H1 (cell line): ENCODE measurements around the gene ZFPL1. TPM values are rescaled to one million over a fixed set of nuclear protein-coding genes. Genes with fewer than 3 reads are reported as not detected.
A peak's percentile ranks its signal among the peaks of the same experiment; 100 is the strongest.

Experiments used
- CTCF ChIA-PET: fragments of 300-600 bp; sonication (Branson Sonifier 250); formaldehyde crosslinking; loops from one replicate; lab custom pipeline; 2021; ENCODE audit not compliant: partially characterized antibody; lab: Charles Lee
- POLR2A ChIA-PET: fragments of 300-600 bp; sonication (Branson Sonifier 250); formaldehyde crosslinking; loops from one replicate; lab custom pipeline; 2021; ENCODE audit warnings: inconsistent platforms; ENCODE audit not compliant: partially characterized antibody; lab: Charles Lee
- DNase-seq, 2 experiments: peaks; one replicate each; pipeline versions ENCODE4 v3.0.0 to v3.0.0-alpha.2; 2010 to 2022; ENCODE audit warnings: low spot score in 2 of 2, low read depth in 1 of 2, mixed read lengths in 1 of 2
- FAIRE-seq: peaks from 2 replicates; lab custom pipeline; 2011; peaks lifted over from hg19 to GRCh38; lab: Jason Lieb, UNC
- H2AFZ ChIP-seq: 2 replicates; pipeline ENCODE4 v1.8.1; 2012; ENCODE audit warnings: low read length, inconsistent platforms
- H2AK5ac ChIP-seq: 2 replicates; pipeline ENCODE4 v1.6.1; 2013; ENCODE audit warnings: low read depth, low read length
- H2BK120ac ChIP-seq: replicated peaks from 2 replicates; pipeline ENCODE3; 2013; ENCODE audit warnings: low read depth, low read length, inconsistent platforms
- H2BK12ac ChIP-seq: 2 replicates; pipeline ENCODE4 v1.6.1; 2013; ENCODE audit warnings: low read depth, low read length
- H2BK15ac ChIP-seq: 2 replicates; pipeline ENCODE4 v1.6.1; 2013; ENCODE audit warnings: low read length
- H2BK20ac ChIP-seq: 2 replicates; pipeline ENCODE4 v1.6.1; 2013; ENCODE audit warnings: low read length
- H2BK5ac ChIP-seq: 2 replicates; pipeline ENCODE4 v1.6.1; 2013; ENCODE audit warnings: low read depth, low read length
- H3K14ac ChIP-seq: 2 replicates; pipeline ENCODE4 v1.6.1; 2013; ENCODE audit warnings: inconsistent platforms; ENCODE audit not compliant: insufficient read length
- H3K18ac ChIP-seq: 2 replicates; pipeline ENCODE4 v1.6.1; 2013; ENCODE audit warnings: low read length; ENCODE audit errors: extremely low read depth
- H3K23ac ChIP-seq: 2 replicates; pipeline ENCODE4 v1.6.1; 2013; ENCODE audit warnings: inconsistent platforms; ENCODE audit not compliant: insufficient read length
- H3K23me2 ChIP-seq: 2 replicates; pipeline ENCODE4 v1.6.1; 2013; ENCODE audit warnings: low read depth, low read length
- H3K27ac ChIP-seq: 2 replicates; pipeline ENCODE4 v1.6.1; 2011; ENCODE audit warnings: low read depth, low read length, inconsistent platforms
- H3K27me3 ChIP-seq, 4 experiments: replicated peaks in 1 of 4; 1 replicate in 1 of 4; 2 replicates in 3 of 4; pipeline versions ENCODE4 v1.6.1 to v1.8.1; 2011 to 2013; ENCODE audit warnings: low read length in 3 of 4, mild to moderate bottlenecking in 3 of 4, inconsistent platforms in 2 of 4, mixed read lengths in 2 of 4, moderate library complexity in 1 of 4; ENCODE audit not compliant: control insufficient read depth in 3 of 4, insufficient read depth in 3 of 4; ENCODE audit errors: extremely low read depth in 1 of 4
- H3K36me3 ChIP-seq, 4 experiments: 2 replicates each; pipeline versions ENCODE4 v1.6.1 to v1.8.1; 2011 to 2013; ENCODE audit warnings: mild to moderate bottlenecking in 4 of 4, low read length in 3 of 4, moderate library complexity in 2 of 4, control low read depth in 1 of 4, inconsistent platforms in 1 of 4; ENCODE audit not compliant: insufficient read depth in 4 of 4, control insufficient read depth in 2 of 4
- H3K4ac ChIP-seq: replicated peaks from 2 replicates; pipeline ENCODE3; 2013; ENCODE audit warnings: low read length, low read depth, mixed read lengths, inconsistent platforms; ENCODE audit not compliant: insufficient read length
- H3K4me1 ChIP-seq, 4 experiments: replicated peaks in 1 of 4; 1 replicate in 1 of 4; 2 replicates in 3 of 4; pipeline versions ENCODE4 v1.6.1 to v1.8.1; 2011 to 2013; ENCODE audit warnings: low read length in 3 of 4, inconsistent platforms in 2 of 4, mixed read lengths in 1 of 4; ENCODE audit not compliant: insufficient read depth in 4 of 4, control insufficient read depth in 3 of 4
- H3K4me2 ChIP-seq, 2 experiments: 2 replicates each; pipeline versions ENCODE4 v1.6.1 to v1.8.1; 2011 to 2013; ENCODE audit warnings: low read depth in 2 of 2, low read length in 2 of 2, control low read depth in 1 of 2, inconsistent platforms in 1 of 2, mild to moderate bottlenecking in 1 of 2; ENCODE audit not compliant: insufficient read depth in 1 of 2
- H3K4me3 ChIP-seq, 4 experiments: fragments of 200-600, 300-600 bp in 1 of 4; sonication (generic), shearing (Covaris generic), sonication (Bioruptor Twin) in 1 of 4; 2 replicates each; pipeline versions ENCODE4 v1.5.1 to v1.8.1; 2011 to 2016; ENCODE audit warnings: low read length in 4 of 4, low read depth in 3 of 4, control low read depth in 2 of 4, inconsistent platforms in 2 of 4, mild to moderate bottlenecking in 2 of 4, mixed read lengths in 1 of 4, moderate library complexity in 1 of 4; ENCODE audit not compliant: insufficient read depth in 2 of 4; ENCODE audit errors: extremely low read depth in 1 of 4
- H3K56ac ChIP-seq: replicated peaks from 2 replicates; pipeline ENCODE3; 2013; ENCODE audit warnings: low read depth, mild to moderate bottlenecking, mixed read lengths, low read length, inconsistent platforms; ENCODE audit not compliant: insufficient read length
- H3K79me1 ChIP-seq: 2 replicates; pipeline ENCODE4 v1.6.1; 2013; ENCODE audit warnings: low read depth, low read length, control low read depth
- H3K79me2 ChIP-seq, 2 experiments: 2 replicates each; pipeline versions ENCODE4 v1.6.1 to v1.8.1; 2012 to 2013; ENCODE audit warnings: low read length in 2 of 2, mild to moderate bottlenecking in 2 of 2, inconsistent platforms in 1 of 2; ENCODE audit not compliant: insufficient read depth in 2 of 2, control insufficient read depth in 1 of 2
- H3K9ac ChIP-seq, 4 experiments: replicated peaks in 1 of 4; 1 replicate in 1 of 4; 2 replicates in 3 of 4; pipeline versions ENCODE4 v1.6.1 to v1.8.1; 2011 to 2013; ENCODE audit warnings: low read depth in 3 of 4, low read length in 3 of 4, control low read depth in 2 of 4, mild to moderate bottlenecking in 2 of 4, moderate library complexity in 2 of 4, inconsistent platforms in 1 of 4; ENCODE audit errors: extremely low read depth in 1 of 4
- H3K9me3 ChIP-seq, 2 experiments: 2 replicates each; pipeline versions ENCODE4 v1.6.1 to v1.8.1; 2012 to 2013; ENCODE audit warnings: mild to moderate bottlenecking in 2 of 2, moderate library complexity in 2 of 2, control low read depth in 1 of 2, inconsistent platforms in 1 of 2, low read depth in 1 of 2, low read length in 1 of 2, mixed read lengths in 1 of 2; ENCODE audit not compliant: insufficient read depth in 2 of 2
- H4K20me1 ChIP-seq, 2 experiments: replicated peaks in 1 of 2; 2 replicates each; pipeline versions ENCODE3 to v1.8.1; 2011 to 2013; ENCODE audit warnings: inconsistent platforms in 2 of 2, low read length in 2 of 2, mild to moderate bottlenecking in 1 of 2; ENCODE audit not compliant: insufficient read depth in 2 of 2, control insufficient read depth in 1 of 2
- H4K5ac ChIP-seq: 2 replicates; pipeline ENCODE4 v1.6.1; 2013; ENCODE audit warnings: low read length, low read depth, mixed read lengths, inconsistent platforms; ENCODE audit not compliant: insufficient read length
- H4K8ac ChIP-seq: 2 replicates; pipeline ENCODE4 v1.8.0; 2013; ENCODE audit warnings: mild to moderate bottlenecking, moderate library complexity, low read length, inconsistent platforms; ENCODE audit not compliant: insufficient read depth; ENCODE audit errors: extremely low read depth
- H4K91ac ChIP-seq: replicated peaks from 2 replicates; pipeline ENCODE3; 2013; ENCODE audit warnings: low read length, mixed read lengths, inconsistent platforms; ENCODE audit not compliant: insufficient read length
- BRCA1 ChIP-seq: IDR thresholded peaks from 2 replicates; pipeline ENCODE4 v1.6.1; 2012; ENCODE audit warnings: low read depth, low read length, improper control_type of control experiment
- CREB1 ChIP-seq: IDR thresholded peaks from 2 replicates; pipeline ENCODE4 v1.6.1; 2012; ENCODE audit warnings: inconsistent platforms
- E2F6 ChIP-seq: IDR thresholded peaks from 2 replicates; pipeline ENCODE4 v1.6.1; 2012; ENCODE audit warnings: inconsistent platforms
- NANOG ChIP-seq: IDR thresholded peaks from 2 replicates; pipeline ENCODE4 v1.6.1; 2011; ENCODE audit warnings: low read length, low read depth, mild to moderate bottlenecking, inconsistent platforms; ENCODE audit not compliant: insufficient read depth, poor library complexity, severe bottlenecking
- PHF8 ChIP-seq: fragments of 200-600 bp; sonication (generic); conservative IDR thresholded peaks from 2 replicates; pipeline ENCODE4 v1.7.1; 2012; ENCODE audit warnings: low read depth, mild to moderate bottlenecking, inconsistent platforms, low read length, moderate library complexity
- SIN3A ChIP-seq, 2 experiments: IDR thresholded peaks in 1 of 2; conservative IDR thresholded peaks in 1 of 2; 2 replicates each; pipeline ENCODE4 v1.6.1; 2011 to 2012; ENCODE audit warnings: low read length in 2 of 2, improper control_type of control experiment in 1 of 2, low read depth in 1 of 2, mild to moderate bottlenecking in 1 of 2
- SP1 ChIP-seq: IDR thresholded peaks from 2 replicates; pipeline ENCODE4 v1.6.1; 2011; ENCODE audit warnings: low read depth, low read length
- SP2 ChIP-seq: IDR thresholded peaks from 2 replicates; pipeline ENCODE4 v1.6.1; 2012; ENCODE audit warnings: mild to moderate bottlenecking, low read length, inconsistent platforms
- TEAD4 ChIP-seq: IDR thresholded peaks from 2 replicates; pipeline ENCODE4 v1.6.1; 2012; ENCODE audit warnings: low read depth, low read length, inconsistent platforms, mixed read lengths
- YY1 ChIP-seq: IDR thresholded peaks from 2 replicates; pipeline ENCODE4 v1.6.1; 2011; ENCODE audit warnings: low read depth, mild to moderate bottlenecking, low read length
- WGBS, 2 experiments: shearing (Covaris generic) in 1 of 2; methylation state at CpG; one replicate each; pipeline versions ENCODE4 v1.1.6 to v1.1.7; 2013 to 2015; ENCODE audit warnings: low lambda C conversion rate in 2 of 2, mixed read lengths in 2 of 2, inconsistent platforms in 1 of 2, low coverage in 1 of 2, missing lambda C conversion rate in 1 of 2; ENCODE audit not compliant: insufficient replicate concordance in 2 of 2, insufficient coverage in 1 of 2, insufficient read length in 1 of 2; ENCODE audit errors: extremely low coverage in 1 of 2, missing lambda C conversion rate in 1 of 2; 5-methylcytosine and 5-hydroxymethylcytosine counted together
- polyA plus RNA-seq, 7 experiments: library from polyadenylated mRNA; depleted of rRNA in 3 of 7; stranded (reverse) in 5 of 7; unstranded in 2 of 7; fragments of >200 nt in 5 of 7; fragments of 200-250 nt in 2 of 7; gene quantifications; 1 replicate in 5 of 7; 2 replicates in 1 of 7; 4 replicates in 1 of 7; pipeline versions ENCODE4 v1.2.1 to v1.2.3, GENCODE V29; 2011 to 2013; ENCODE audit warnings: missing spikeins in 2 of 7, mixed read lengths in 2 of 7
- total RNA-seq: library from RNA; stranded (reverse); fragmentation: NEBNext Ultra II Directional; extraction: Animal tissue kit (Norgen Biotek cat#: 25700); gene quantifications from 2 replicates; pipeline ENCODE4 v1.2.1, GENCODE V29; 2021

The ZFPL1 gene
- total and polyA plus RNA-seq, 2 of the 8 experiments (the other 6 are each of a cell fraction or from before 2014, with no cell fraction given) = 21.5 to 76.8 TPM

GRCh38 chr11:65112546-65113360 is 28.7 kb downstream of the ZFPL1 start:
- H3K9me3 ChIP-seq = no peaks in the 10 kb centered on the region
- no peak overlapping the region for H2BK20ac ChIP-seq
- FAIRE-seq (no peak), DNase-seq (peak in 1 of 2 experiments; percentile 74)
- peak overlapping the region; percentile 29 for H3K4ac ChIP-seq
- H4K91ac ChIP-seq = no peak overlapping the region
- 3% methylated on average over 56 of the region's 57 CpGs; no CpG with 5 or more reads in 1 of the 2 experiments for WGBS, 2 experiments
- peak overlapping the region; percentile 62 for H4K5ac ChIP-seq
- H3K23ac ChIP-seq = no peak overlapping the region
- H3K36me3 ChIP-seq = peaks cover 0 to 9% (median 3%) of the 10 kb centered on the region in 4 experiments; a peak in 2 of 8 replicates
- H2BK5ac ChIP-seq = no peak overlapping the region
- H4K20me1 ChIP-seq = peaks cover 0 to 18% of the 10 kb centered on the region in 2 experiments
- H3K27me3 ChIP-seq = no peaks in the 10 kb centered on the region
- peak overlapping the region in 3 of 4 experiments; percentile 54 to 61 (median 55); a peak in 5 of 7 replicates for H3K9ac ChIP-seq
- H3K23me2 ChIP-seq = peaks cover 17% of the 10 kb centered on the region; the same call in 1 of the 2 replicates
- H3K56ac ChIP-seq = peak overlapping the region; percentile 73
- no peak overlapping the region for H2BK15ac ChIP-seq
- peak overlapping the region; percentile 71 to 95 for H3K4me2 ChIP-seq
- H2AFZ ChIP-seq = no peak overlapping the region
- H2AK5ac ChIP-seq = no peak overlapping the region
- no peak overlapping the region for H3K27ac ChIP-seq
- peak overlapping the region; percentile 47 for H4K8ac ChIP-seq
- H2BK120ac ChIP-seq = no peak overlapping the region
- no peak overlapping the region for H3K14ac ChIP-seq
- CTCF ChIA-PET = interaction anchor here (0.5 to 7.9 kb wide), 22 partner anchors 9 to 449 kb away, joined by 3 to 85 read pairs (median 5); partner anchors contain the start of genes ARL2, CAPN1, FAU and MRPL49
- H3K18ac ChIP-seq = peak overlapping the region; percentile 60
- peaks cover 8% of the 10 kb centered on the region for H3K79me1 ChIP-seq
- H3K4me1 ChIP-seq = peaks cover 2 to 26% (median 19%) of the 10 kb centered on the region in 4 experiments
- H3K4me3 ChIP-seq = peak overlapping the region; percentile 76 to 90 (median 85)
- H2BK12ac ChIP-seq = no peak overlapping the region
- POLR2A ChIA-PET = interaction anchor here (0.6 to 17.4 kb wide), 31 partner anchors 9 to 1096 kb away, joined by 3 to 305 read pairs (median 4); partner anchors contain the start of genes ARL2, BATF2, CAPN1 and CDCA5
- H3K79me2 ChIP-seq = peaks cover 0 to 6% of the 10 kb centered on the region in 2 experiments; a peak in 1 of 4 replicates
- TF ChIP-seq E2F6 (no peak), SIN3A (conservative IDR thresholded peaks at IDR 0.05 in 1 of 2, IDR thresholded peaks at IDR 0.05 in 1 of 2; ENCODE audit: low read depth in 1 of 2, low read length in 2 of 2) (peak; percentile 75 to 90; a peak in 2 of 4 replicates), NANOG (peak; percentile 21), PHF8 (no peak), CREB1 (no peak; the same call in none of the 2 replicates), SP1 (no peak), TEAD4 (no peak), SP2 (no peak), BRCA1 (no peak), YY1 (no peak)
